GM19397 (cell line): Measurements from ENCODE around the gene CRYGD.
"Not testable (repeated sequence)": the region's sequence is repeated elsewhere in the genome, so short reads cannot be mapped to it uniquely, and the experiment has no call there.

ENCODE experiments used
- ATAC-seq: cut with Tn5 transposase; IDR thresholded peaks from one replicate; pipeline ENCODE4 v1.9.1; 2021; ENCODE audit warnings: mild to moderate bottlenecking, moderate library complexity; ENCODE audit not compliant: unreplicated experiment

Gene CRYGD

GRCh38 chr2:208130712-208131110 lies 6.4 kb upstream of the CRYGD start:
- ATAC-seq = no peak

GRCh38 chr2:208129744-208130711 lies 5.7 kb upstream of the CRYGD start, which contains the start of gene CRYGC:
TSS of gene CRYGC (minus strand) at chr2:208129828. CDS start at chr2:208129792, 36 bp downstream.
- ATAC-seq = no peak

GRCh38 chr2:208128136-208128535 lies 3.8 kb upstream of the CRYGD start:
- ATAC-seq = no peak

GRCh38 chr2:208127090-208127489 lies 2.8 kb upstream of the CRYGD start:
- no peak for ATAC-seq

- no peak for ATAC-seq
These were observed 927 bp upstream of the CRYGD start for GRCh38 chr2:208125251-208125650.

- ATAC-seq = no peak
These were observed 2.1 kb downstream of the CRYGD start for GRCh38 chr2:208122248-208122647.

- ATAC-seq = no peak
These were observed 5.4 kb downstream of the CRYGD start for GRCh38 chr2:208118918-208119317.

- not testable (repeated sequence) for ATAC-seq
These were observed 6.9 kb downstream of the CRYGD start for GRCh38 chr2:208117390-208117789.

- ATAC-seq = no peak
These were observed 11.4 kb downstream of the CRYGD start for GRCh38 chr2:208112969-208113368.

- ATAC-seq = not testable (repeated sequence)
These were observed 12.0 kb downstream of the CRYGD start for GRCh38 chr2:208112273-208112745.

GRCh38 chr2:208103616-208104015 lies 20.7 kb downstream of the CRYGD start:
- ATAC-seq = no peak

- ATAC-seq = no peak
These were observed 22.4 kb downstream of the CRYGD start for GRCh38 chr2:208101716-208102631.

- ATAC-seq = no peak
These were observed 24.4 kb downstream of the CRYGD start for GRCh38 chr2:208099682-208100470.

GRCh38 chr2:208098701-208099100 lies 25.6 kb downstream of the CRYGD start:
- not testable (repeated sequence) for ATAC-seq

GRCh38 chr2:208098267-208098666 lies 26.1 kb downstream of the CRYGD start:
- no peak for ATAC-seq

- ATAC-seq = no peak
These were observed 26.5 kb downstream of the CRYGD start for GRCh38 chr2:208097801-208098200.

GRCh38 chr2:208097313-208097712 lies 27.0 kb downstream of the CRYGD start:
- no peak for ATAC-seq

- ATAC-seq = no peak
These were observed 28.2 kb downstream of the CRYGD start for GRCh38 chr2:208096080-208096479.

- ATAC-seq = no peak
These were observed 31.2 kb downstream of the CRYGD start for GRCh38 chr2:208093128-208093527.

- no peak for ATAC-seq
These were observed 32.1 kb downstream of the CRYGD start for GRCh38 chr2:208092093-208092832.
